Measurements from ENCODE around the gene STMP1.
"Not testable (repeated sequence)": the region's sequence is repeated elsewhere in the genome, so short reads cannot be mapped to it uniquely, and the experiment has no call there.

Gene STMP1

DNA sequence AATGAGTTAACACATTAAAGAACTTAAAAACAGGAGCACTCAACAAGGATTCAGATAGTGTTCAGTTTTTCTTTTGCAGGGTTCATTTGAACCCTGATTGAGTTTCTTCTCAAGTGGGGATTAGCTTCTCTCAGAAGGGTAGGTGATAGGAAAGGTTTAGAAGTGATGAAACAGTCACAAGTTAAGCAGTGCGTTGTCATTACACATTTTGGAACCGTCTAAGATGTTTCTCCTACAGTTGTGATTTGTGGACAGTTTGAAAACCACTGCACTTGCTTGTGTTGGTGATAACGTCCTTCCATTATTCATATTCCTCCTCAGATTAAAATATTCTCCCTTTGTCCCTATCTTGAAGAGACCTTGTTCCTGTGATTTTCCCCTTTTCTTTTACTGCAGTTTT is 2.7 kb downstream of the STMP1 start:
- no peak for DNase-seq

DNA sequence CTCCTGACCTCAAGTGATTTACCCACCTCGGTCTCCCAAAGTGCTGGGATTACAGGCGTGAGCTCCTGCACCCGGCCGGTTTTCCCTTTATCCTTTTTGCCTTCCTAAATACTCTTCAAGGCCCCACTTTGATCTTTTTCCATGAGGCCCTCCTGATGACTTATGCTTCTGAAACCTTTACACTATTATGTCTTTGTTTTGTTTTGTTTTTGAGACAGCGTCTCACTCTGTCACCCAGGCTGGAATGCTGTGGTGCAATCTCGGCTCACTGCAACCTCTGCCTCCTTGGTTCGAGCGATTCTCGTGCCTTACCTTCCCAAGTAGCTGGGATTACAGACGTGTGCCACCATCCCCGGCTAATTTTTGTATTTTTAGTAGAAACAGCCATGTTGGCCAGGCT is 3.8 kb downstream of the STMP1 start:
- DNase-seq: no peak

DNA sequence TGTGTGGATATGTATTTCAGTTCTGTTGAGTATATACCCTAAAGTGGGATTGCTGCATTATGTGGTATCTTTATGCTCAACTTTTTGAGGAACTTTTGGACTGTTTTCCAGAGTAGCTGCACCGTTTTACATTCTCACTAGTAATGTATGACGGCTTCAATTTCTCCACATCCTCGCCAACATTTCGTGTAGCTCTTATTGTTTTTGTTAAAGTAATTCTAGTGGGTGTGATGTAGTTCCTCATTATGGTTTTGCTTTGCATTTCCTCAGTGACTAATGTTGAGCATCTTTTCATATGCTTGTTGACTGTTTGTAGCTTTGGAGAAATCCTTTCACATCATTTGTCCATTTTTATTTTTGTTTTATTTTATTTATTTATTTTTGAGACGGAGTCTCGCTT is 4.5 kb downstream of the STMP1 start:
- DNase-seq: no peak

DNA sequence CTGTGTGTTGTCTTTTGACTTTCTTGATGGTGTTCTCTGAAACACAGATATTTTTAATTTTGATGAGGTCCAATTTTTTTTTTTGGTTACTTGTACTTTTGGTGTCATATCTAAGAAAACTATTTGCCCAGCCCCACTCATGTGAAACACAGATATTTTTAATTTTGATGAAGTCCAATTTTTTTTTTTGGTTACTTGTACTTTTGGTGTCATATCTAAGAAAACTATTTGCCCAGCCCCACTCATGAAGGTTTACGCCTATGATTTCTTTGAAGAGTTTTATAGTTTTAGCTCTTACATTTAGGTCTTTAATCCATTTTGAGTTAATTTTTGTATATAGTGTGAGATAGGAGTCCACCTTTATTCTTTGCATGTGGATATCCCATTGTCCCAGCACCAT is 5.3 kb downstream of the STMP1 start:
- DNase-seq: not testable (repeated sequence)

DNA sequence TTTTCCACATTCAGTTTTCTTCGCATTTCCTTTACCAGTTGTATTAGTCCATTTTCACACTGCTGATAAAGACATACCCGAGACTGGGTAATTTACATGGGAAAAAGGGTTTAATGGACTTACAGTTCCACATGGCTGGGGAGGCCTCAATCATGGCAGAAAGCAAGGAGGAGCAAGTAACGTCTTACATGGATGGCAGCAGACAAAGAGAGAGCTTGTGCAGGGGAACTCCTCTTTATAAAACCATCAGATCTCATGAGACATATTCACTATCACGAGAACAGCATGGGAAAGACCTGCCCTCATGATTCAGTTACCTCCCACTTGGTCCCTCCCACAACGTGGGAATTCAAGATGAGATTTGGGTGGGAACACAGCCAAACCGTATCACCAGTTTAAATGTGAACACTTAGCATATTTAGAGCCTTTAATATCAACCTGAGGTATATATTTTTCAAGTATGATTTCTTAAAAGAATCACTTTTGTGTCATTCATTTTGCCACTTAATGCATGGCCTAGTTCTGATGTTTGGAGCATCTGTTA is 6.6 kb downstream of the STMP1 start:
- not testable (repeated sequence) for DNase-seq

DNA sequence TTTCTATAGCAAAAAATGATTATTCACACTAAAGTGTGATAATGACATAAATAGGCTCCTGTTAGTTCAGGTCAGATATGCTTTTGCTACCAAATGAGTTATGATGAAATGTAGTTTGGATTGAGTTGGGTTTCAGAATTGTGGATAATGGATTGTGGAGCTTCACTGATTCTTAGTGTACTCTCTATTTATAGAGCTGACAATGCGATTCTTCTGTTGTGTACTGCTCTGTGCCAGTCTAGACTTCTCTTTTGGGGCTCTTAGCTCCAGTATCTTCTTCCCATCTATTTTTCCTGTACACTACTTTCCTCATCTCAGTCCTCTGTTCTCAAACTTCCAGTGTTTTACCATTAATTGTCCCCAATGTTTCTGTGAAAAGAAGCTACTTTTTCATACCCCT is 7.5 kb downstream of the STMP1 start:
- no peak for DNase-seq

DNA sequence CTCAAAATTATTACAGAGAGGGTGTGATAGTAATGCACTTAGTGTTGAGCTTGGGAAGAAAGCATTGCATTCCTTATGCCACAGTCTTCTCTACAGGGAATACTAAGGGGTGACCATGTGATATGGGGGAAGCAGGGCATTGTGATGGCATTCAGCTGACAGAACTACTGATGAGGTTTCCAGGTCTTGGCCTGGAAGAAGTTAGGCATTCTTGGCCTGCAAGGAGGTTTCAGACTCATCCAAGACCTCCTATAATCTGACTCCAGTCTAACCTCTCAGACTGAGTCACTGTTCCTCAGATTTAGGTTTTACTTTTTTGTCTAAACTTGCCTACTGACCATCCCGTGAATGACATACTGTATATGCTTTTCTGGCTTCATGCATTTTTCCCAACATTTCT is 7.9 kb downstream of the STMP1 start:
- DNase-seq: no peak

DNA sequence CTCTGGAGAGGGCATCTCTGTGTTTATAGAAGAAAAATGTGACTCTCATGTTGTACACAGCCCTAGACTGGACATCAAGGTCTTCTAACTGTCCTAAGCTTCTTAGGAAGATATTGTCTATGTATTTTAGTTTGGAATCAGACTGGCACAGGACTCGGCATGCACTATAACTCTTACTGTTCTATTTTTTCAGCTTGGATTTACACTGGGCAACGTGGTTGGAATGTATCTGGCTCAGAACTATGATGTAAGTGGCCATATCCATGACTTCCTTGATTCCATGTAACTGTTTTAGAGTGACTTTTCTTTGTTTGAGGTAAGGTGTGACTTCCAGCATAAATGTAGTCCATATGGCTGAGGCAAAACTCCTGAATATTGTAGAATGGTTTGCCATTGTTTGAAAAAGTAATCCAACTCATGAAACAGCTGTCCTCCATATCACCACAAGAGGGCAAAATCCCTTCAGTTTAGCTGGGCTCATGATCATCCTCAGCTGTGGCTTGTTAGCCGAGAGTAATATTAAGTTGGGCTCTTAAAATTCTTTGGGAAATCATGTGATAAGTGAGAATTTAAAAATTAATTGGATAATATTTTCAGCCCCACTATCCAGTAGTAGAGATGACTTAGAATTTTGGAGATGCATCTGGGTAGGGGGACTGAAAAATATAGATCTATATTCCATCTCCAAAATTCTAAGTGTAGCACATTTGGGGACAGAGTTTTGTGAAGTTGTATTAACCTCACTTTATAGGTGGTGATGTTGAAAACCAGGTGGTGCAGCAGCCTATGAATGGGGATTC is 10.4 kb downstream of the STMP1 start:
- DNase-seq: no peak

DNA sequence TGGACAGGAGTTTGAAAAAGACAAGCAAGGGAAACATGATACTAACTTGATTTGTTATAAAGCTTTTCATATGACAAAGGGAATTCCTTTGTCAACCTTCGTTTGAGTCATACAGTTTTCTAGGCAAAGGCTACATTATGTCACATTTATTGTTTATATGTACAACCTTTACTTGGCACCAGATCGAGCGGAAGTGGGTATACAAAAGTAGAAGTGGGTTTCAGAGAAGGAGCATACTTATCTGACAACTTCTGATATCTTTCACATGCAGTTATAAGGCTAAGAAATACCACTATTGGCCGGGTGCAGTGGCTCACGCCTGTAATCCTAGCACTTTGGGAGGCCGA is 11.0 kb downstream of the STMP1 start:
- no peak for DNase-seq

DNA sequence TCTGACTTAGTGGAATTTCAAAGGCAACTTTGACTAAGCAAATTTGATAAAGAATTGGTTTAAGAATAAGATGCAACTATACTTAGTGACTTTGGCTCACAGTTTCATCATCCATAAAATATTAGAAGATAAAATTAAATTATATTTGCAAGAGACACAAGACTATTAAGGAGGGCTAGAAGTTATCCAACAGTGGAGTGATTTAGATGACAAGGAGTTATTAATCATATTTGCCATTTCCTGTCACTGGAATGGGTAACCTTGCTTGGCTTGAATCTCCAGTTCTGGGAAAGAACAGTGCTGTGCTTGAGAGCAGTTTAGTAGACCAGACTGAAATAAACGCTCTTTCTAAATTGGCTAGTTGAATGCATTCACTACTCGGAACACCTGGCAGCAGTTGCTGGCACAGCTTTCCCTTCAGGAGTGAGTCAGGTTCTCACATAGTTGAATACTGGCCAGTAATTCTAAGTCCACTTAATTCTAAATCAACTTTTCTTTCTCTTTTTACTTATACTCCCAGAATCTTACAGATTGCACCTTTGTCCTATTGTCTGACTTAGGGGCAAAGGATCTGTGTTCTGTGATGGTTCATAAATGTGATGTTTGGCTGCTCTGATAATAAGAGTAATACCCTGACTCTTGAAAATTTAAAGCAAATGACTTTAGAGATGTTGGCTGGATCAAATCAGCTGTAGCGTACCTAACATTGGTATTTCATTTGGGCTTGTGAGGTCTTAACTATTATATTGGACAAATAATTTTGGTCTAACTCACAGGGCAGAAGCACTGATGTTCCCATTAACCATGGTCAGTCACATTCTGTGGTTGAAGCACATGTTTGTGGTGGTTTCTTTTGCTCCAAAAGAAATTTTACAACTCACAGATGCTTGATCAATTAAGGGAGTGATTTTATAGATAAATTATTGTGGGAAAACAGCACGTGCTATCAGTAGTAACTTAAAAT is 16.6 kb downstream of the STMP1 start:
- DNase-seq: no peak

DNA sequence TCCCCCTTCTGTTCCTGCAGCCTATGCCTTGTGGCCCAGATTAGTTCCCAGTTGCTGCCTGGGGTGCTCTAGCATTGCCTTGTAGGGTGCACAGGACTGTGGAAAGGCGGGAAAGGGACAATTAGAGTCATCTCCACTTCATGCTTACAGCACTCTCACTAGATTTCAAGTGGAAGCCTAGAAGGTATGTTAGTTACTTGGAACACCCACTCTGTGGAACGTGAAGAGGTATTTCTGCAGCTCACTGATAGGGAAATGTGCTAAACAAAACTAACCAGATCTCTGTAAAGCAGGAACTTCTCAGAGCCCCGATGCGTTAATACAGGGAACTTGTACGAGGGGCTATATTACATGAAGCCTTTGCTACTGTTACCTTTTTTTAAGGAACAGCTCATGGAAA is 19.4 kb downstream of the STMP1 start:
- DNase-seq: no peak

DNA sequence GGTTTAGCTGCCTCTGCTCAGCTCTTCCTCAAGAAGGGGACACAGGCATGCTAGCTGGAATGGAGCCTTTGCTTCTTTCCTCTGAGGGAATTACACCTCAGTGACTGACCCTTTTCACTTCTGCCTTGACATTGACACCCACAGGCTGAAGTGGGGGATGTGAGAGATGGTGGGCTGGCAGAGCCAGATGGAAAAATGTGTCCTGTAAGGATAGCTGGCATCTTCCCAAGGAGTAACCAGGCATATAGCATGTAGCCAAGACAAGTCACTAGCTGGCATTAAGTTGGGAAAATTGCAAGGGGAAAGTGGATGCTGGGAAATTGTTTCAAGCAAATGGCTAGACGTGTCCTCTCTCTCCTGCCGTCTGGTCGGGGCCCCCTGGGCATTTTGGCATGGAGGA is 19.9 kb downstream of the STMP1 start:
- DNase-seq: no peak

DNA sequence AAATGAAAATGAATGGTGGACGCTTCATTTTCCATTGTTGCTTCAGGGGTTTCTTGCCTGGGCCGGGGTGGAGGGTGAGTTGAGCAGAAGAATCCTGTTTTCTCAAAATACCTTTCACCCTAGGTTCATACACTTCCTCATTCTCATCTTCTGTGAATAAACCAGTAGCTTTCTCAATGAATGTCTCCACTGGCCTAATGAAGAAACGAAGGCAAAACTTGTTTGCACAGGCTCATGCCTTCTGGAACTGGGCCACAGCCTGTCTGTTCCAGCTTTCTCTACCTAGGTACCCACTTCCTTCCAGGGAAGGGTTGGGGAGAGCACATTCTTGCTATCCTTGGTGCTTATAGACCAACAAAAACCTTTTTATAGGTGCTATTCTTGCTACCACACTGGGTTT is 21.3 kb downstream of the STMP1 start:
- no peak for DNase-seq

DNA sequence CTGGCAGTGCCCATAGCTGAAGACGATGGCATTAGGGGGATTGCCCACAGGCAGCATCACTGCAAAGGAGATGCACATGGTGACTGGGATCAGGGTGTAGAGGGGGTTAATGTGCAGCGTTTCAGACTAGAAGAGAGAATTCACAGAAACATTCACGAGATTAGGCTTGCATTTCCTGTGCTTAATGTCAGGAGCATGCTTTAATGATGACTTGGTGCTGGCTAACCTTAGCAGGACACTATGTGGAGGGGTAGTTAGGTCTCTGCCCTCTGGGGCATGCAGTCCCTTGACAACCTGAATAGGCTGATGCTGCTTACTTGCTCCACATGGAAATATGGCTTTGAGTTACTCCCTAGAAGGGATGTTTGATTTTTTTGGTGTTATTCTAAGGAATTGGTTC is 21.8 kb downstream of the STMP1 start:
- no peak for DNase-seq

DNA sequence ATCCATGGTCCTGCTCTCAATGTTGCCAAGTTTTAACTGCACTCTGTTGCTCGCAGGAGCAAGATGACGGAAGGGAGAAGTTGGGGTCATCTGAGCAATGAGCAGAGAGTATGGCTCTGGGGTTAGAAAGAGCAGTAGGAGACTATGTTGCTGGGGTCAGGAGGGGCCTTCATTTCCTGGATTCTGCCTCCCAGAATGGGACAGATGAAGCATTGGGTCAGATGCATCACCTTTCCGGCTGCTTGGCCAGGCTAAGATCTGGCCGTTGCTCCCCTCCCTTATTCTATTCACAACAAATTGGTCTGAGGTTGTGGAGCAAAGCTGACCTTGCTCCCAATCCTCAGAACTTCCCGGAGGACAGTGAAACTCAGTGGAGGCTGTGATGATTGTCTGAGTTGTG is 22.4 kb downstream of the STMP1 start:
- no peak for DNase-seq

DNA sequence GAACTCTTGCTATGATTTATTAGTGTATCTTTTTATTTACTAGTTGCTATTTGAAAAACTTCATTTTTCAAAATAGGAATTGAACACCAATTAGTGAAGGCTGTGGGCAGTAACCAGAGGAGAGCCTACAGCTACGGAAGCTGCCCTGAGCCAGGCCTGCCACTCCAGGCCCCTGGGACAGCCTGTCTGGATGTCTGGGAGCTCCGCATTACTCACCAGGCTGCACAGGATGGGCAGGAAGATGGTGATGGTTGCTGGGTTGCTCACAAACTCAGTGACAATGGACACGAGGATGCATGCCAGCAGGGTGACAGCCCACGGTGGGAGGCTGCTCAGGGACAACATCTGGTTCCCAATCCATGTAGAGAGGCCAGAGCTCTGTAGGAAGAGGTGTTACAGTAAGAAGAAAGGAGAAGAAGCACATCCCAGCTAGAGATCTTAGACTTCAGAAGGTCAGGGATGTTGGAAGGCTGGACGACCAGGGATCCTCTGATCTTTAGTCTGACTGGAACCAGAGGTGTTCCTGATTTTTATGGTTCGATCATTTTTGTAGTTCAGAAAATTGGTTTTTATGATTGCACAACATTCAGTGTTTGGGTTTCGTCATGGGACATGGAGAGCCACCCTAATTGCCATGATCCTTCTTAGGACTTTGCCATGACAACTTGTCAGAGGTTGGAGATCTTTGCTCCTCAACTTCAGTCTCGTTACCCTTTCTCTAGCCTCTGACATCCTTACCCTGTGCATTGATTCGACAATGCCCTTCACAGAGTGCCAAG is 23.2 kb downstream of the STMP1 start:
- DNase-seq: no peak

DNA sequence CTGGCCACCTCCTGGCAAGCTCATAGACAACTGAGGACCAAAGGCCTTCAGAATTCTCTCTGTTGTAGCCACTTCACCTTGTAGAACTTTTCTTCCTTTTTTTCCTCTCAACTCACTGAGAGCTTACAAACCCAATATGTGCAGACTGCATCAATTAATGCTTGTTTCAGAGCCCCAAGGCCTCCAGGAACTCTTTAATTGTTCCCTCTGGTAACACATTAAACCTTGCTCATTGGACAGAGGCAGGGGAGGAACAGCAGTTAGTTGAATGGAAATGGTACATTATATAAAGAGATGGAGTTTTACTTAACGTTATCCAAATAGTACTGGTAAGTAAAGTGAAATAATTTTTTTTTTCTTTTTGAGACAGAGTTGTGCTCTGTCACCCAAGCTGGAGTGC is 25.2 kb downstream of the STMP1 start:
- DNase-seq: no peak

DNA sequence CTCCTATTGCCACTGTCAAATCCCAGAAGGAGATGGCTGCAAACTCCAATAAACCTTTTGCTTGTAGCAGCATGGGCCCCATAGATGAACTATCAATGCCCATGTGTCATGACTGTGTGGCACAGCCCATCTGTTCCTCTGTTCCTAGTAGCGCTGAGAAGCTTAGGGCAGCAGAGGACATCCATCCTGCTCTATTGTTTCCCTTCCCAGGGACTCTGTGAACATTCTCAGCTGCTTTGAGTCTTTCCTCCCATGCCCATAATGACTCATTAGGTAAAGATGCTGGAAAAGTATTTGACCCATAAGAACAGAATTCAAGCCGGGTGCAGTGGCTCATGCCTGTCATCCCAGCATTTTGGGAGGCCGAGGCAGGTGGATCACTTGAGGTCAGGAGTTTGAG is 28.3 kb downstream of the STMP1 start:
- DNase-seq: no peak

DNA sequence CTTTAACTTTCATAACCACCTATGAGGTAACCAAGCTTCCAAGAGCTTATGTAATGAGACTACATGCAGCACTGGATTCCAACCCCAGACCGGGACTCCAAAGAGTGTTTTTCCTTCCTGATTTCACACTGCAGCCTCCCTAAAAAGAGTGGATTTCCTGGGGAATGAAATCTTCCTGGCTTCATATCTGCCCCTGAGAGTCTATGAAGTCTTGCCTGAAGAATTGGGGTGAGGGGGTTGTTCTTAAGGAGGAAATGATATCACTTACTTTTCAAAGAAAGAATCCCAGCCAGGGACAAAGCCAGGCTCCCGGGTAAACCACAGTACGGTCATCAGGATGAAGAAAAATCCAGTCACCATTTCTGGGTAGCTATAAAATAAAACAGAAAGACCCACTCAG is 29.7 kb downstream of the STMP1 start:
- no peak for DNase-seq

DNA sequence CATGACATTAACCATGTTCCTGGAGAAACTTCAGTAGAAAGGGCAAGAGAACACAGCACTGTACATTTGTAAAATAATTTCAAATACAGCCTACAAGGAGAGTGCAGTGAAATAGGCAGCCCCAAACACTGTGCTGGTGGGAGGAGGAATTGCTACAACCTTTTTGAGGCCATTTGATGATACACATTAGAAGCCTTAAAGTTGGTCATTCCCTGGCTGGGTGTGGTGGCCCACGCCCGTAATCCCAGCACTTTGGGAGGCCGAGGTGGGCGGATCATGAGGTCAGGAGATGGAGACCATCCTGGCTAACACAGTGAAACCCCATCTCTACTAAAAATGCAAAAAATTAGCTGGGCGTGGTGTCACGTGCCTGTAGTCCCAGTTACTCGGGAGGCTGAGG is 30.3 kb downstream of the STMP1 start:
- DNase-seq: not testable (repeated sequence)

DNA sequence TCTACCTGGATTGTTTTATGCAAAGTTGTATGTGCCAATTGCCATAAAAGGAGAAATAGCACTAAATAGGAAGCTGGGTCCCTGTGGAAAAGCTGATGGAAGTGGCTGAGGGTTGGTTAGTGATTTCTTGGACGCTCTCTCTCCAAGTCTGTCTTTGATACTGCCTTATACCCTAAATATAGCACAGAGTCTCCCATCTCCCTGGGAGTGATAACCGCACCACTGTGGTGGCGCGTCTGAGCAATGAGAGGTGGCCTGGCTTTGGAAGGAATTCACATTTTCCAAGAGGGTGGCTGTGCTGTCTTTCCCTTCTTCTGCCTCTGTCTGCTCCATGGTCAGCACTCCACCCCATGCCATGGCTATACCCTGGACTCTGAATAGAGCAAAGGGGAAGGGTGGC is 31.2 kb downstream of the STMP1 start:
- DNase-seq: no peak

DNA sequence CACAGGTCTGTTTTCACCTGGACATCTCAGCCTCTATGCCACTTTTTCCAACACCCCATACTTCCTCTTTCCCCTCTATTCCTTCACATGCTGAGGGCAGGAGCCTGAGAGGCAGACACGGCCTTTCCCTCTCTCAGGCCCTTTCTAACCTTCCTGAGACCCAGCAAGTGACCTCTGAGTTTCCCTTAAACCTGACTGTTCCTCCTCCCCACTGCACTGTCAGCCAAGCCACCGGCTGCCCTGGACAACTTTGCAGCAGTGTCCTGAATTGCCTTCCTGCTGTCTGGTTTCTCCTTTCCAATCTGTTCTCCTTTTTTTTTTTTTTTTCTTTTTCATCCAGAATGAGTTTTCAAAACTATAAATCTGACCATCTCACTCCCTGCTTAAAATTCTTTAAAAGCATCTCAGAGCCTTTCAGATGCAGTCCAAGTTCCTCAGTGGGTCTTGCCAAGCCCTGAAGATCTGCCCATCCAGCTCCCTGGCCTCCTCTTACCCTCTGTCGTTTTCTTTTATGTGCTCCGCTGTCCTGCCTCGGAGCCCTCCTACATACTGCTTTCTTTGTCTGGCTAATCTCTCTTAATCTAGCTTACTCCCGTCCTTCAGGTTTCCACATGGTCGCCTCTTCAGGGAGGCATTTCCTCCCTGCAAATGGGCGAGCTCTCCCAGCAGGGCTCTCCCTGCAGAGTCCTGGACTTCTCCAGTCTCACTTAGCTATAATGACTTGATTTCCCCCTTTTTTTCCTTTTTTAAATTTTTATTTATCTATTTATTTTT is 35.1 kb downstream of the STMP1 start:
- DNase-seq: no peak

Data from CD4-positive, alpha-beta T cell treated with Interferon gamma for 1 hour (primary cell).